Hematopoietic multipotent progenitor cell treated with erythropoietin and hydrocortisone succinate and interleukin-3 and kit ligand, for 6 days (in vitro differentiated cells): Measurements from ENCODE around the gene SYDE2.
"Not testable (repeated sequence)": the region's sequence is repeated elsewhere in the genome, so short reads cannot be mapped to it uniquely, and the experiment has no call there.

Source experiments
- DNase-seq: peaks from one replicate; pipeline ENCODE4 v3.0.0-alpha.2; 2015

The SYDE2 gene

GRCh38 chr1:85216697-85217096 is 15.9 kb upstream of the SYDE2 start:
- DNase-seq, result no peak

DNA sequence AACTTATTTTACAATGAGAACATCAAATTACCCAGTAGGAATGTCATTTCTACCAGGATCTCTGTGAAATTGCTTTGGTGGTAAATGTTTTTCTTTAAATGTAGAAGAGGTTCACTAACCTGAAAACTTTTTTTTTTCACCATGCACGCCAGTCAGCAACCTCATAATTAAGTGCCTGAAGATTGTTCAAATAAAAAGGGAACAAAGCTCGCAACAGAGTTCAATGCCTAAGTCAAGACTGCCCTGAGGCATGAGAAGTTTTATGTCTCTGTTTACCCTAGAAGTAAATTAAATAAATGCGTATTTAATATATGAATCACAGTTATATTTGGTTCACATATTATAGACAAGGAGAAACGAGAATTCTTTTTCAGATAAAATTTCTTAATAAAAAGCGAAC is 13.8 kb upstream of the SYDE2 start:
- DNase-seq, result no peak

DNA sequence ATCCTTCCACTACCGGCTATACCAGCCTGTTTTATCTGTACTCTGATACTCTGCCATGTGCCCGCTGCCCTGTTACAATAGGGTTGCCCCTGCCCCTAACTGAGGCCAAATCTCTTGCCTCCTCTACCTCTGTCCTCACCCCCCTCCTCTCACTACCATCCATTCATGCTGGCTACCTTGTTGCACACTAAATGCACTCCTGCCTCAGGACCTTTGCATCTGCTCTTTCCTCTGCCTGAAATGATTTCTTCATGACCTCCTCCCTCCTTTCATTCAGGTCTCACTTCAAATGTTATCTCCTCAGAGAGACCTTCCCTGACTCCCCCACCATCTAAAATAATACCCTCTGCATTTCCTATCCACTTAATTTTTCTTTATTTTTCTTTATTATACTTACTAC is 7.7 kb upstream of the SYDE2 start:
- no peak for DNase-seq

DNA sequence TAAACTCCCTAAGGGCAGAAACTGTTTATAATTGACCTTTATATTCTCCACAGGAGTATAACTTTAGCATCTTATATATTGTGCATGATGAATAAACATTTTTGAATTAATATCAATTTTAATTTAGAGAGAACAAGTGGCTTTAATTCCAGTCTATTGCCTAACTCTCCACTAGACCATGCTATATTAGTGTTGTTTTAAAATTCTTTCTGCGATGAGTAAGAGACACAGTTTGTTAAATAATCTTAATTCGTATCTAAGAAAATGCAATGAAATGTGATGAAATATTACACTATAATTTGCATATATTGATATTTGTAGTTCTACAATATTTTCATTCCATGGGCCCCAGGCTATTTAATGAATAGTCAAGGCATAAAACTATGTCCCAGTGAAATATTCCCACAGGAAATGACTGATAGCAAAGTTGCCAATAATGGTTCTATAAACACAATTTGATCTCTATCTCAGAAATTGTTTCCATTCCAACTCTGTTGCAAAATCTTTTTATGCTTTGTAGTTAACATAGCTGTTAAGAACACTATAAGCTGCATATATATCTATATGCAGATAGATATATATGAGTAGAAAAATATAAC is 2.9 kb upstream of the SYDE2 start:
- DNase-seq, result no peak

DNA sequence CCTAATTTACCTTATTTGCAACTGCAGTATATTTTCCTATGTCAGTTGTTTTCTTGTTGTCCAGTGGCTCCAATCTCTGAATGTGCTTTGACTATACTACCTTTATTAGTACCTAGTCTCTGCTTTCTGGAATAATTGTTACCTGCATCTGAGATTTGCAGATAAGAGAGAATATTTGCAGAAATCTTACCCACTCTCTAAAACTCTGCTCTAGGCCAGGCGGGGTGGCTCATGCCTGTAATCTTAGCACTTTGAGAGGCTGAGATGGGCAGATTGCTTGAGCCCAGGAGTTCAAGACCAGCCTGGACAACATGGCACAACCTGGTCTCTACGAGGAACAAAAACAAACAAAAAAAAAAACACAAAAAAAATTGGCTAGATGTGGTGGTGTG is 2.0 kb upstream of the SYDE2 start:
- no peak for DNase-seq

GRCh38 chr1:85202092-85202863 is 1.5 kb upstream of the SYDE2 start:
- DNase-seq, result no peak

- peak; percentile 74 for DNase-seq
Measured at GRCh38 chr1:85201340-85202091, 700 bp upstream of the SYDE2 start.

- no peak for DNase-seq
Measured at GRCh38 chr1:85199667-85200462, 951 bp downstream of the SYDE2 start.

DNA sequence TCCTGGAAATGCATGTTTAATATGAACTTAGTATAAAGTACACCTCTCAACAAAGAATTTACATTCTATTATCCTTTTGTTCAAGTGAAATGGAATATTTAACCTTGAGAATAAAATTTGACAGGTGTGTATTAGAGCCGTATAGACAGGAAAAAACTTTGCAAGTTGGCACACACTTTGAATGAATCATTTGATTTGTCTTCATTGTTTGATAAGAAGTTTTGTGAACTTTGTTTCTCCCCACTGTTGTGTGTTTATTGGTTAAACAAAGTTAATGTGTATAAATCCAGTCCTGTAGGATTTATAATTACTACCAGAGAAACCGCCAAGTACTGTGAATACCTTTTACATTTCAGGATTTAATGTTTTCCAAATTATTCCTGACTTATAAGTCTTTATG is 2.0 kb downstream of the SYDE2 start:
- DNase-seq, result no peak

- no peak for DNase-seq
Measured at GRCh38 chr1:85196358-85196757, 4.5 kb downstream of the SYDE2 start.

GRCh38 chr1:85195703-85196102 is 5.1 kb downstream of the SYDE2 start:
- DNase-seq, result peak; percentile 20

DNA sequence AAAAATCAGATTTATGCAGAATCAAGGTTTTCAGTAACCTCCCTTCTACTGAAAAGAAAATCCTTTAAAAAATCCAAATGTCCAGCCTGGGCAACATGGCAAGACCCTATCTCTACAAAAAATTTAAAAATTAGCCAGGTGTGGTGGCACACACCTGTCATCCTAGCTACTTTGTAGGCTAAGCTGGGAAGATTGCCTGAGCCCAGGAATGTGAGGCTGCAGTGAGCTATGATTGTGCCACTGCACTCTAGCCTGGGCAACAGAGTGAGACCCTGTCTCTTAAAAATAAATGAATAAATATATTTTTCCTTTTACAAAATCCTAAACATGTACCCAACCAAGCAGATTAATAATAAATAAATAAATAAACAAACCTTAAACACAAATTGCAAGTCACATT is 8.7 kb downstream of the SYDE2 start:
- not testable (repeated sequence) for DNase-seq

DNA sequence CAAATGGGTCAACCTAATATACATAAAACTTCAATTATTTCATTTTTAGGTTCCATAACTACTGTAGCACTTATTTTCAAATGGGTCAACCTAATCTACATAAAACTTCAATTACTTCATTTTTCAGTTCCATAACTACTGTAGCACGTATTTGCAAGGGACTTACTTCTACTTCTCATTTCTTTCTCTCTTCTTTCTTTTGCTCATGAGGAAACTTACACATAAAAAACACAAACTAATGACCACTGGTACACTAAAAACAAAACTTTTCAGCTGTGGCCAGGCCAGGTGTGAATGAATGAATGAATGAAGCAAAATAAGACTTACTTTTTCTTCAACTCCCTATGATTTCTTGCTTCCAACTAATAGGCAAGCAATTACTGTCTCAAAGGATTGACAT is 11.7 kb downstream of the SYDE2 start:
- DNase-seq, result no peak

DNA sequence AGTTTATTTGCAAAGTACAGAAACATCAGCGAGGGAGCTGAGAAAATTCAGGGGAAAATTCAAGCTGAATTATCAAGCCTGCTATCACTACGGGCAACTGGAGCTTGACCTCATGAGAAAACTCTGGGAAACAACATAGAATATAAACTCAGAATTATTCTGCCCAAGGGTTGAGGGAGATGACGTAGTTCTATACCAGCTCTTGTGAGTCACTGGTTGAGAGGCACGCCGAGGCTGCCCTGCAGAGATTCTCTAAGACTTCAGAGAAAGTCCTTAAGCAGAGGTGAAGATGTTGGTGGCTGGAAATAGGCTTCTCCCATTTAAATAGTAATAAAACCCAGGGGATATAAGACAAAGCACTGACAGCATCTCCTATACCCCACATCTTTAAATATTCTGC is 12.3 kb downstream of the SYDE2 start:
- DNase-seq, result no peak

- not testable (repeated sequence) for DNase-seq
Measured at GRCh38 chr1:85187021-85187420, 13.8 kb downstream of the SYDE2 start.

DNA sequence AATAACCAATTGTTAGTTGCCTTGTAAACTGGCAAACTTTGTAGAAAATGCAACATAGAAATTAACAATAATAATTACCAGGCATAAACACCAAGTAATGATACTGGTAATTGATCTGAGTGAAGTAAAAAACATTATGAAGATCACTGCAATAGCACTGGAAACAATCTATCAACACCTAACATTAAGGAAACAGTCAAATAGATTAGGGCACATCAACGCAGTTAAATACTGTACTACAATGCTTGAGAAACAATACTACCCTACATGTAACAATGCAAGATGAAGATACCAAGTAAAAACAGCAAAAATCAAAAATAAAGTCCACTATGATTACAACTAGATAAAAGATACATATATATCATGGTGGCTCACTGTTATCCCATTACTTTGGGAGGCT is 16.6 kb downstream of the SYDE2 start:
- DNase-seq, result no peak

GRCh38 chr1:85182700-85183099 is 18.1 kb downstream of the SYDE2 start:
- no peak for DNase-seq

DNA sequence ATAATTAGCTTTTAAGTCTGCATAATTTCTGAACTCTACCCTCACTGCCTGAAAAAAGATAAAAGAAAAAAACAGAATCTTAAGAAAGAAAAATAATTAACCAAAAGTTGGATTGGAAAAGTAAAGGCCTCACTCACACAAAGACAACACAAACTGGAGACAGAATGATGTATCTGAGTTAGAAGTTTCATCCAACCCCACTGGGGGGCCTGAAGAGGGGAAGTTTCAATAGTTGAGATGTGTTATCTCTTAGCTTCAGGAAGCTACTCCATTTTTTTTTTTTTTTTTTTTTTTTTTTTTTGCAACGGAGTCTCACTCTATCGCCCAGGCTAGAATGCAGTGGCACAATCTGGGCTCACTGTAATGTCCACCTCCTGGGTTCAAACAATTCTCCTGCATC is 19.9 kb downstream of the SYDE2 start:
- DNase-seq, result peak; percentile 26

DNA sequence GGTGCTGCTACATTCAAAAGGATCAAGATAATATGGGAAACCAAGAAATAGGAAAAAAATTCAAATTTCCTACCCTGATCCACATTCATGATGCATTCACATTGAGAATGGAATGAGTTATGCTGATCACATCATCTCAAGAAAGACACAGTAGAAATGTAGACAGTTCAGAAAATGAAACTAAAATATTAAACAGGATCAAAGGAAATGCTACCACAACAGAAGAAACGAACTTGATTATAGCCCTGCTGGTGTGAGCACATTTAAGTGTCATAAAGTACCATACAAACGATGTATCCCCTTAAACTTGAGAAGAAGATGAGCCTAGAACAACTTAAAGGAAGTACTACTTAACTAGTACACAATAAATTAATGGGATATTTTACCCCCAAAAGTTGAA is 21.3 kb downstream of the SYDE2 start:
- peak; percentile 10 for DNase-seq

DNA sequence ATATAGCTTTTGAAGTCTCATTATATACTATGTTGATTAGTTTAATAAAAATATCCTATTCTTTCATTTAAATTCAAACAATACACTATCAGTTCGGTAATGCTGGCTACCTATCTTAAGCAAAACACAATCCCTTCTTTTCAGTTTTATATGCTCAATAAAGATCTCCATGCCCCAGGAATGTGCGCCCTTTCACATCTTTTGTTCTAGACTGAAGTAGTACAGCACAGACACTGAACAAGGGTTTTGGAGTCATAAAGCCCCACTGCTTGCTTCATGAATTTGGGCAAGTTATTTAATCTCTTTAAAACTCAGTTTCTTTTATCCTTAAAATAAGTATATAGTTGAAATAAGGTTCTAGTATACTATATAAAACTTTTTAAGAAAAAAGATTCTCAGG is 22.4 kb downstream of the SYDE2 start:
- DNase-seq, result no peak

DNA sequence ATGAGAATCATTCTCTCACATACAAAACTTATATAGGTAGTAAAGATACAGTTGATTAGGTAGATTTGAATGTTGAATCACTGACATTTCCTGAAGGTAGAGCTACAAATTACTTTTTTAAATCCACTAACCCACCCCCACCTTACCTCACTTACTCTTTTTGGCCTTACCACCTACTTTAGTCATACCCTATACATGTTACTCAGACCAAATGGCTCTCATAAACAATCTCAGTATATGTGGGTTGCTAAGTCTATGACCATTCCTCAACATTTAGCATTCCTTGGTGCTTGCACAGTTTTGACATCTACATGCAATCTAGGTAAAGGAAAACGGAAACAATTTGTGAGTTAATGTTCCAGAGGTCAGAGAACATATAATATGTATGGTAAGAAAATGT is 26.3 kb downstream of the SYDE2 start:
- DNase-seq, result no peak

DNA sequence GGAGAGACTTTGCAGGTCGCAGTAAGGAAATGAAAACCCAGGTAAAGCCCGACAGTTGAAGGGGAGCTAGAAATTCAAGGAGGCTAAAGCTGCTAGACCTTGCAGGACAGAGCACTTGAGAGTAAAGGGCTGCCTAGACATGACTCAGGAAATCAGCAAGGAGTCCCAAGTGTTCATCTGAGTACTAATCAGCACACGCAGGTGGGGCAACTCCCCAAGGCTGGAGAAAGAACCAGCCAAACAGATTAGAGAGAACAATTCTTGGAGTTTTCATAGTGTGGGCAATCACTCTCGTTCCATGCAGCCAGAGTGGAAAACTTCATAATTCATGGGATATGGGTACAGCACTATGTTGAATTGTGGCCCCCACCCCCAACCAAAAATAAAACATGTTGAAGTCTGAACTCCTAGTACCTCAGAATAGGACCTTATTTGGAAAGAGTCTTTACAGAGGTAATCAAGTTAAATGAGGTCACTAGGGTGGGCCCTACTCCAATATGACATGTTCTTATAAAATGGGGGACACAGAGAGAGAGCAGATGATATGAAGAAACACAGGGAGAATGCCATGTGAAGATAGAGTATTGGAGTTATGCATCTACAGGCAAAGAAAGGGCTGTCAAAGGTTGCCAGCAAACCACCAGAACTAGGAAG is 28.0 kb downstream of the SYDE2 start:
- peak; percentile 55 for DNase-seq

DNA sequence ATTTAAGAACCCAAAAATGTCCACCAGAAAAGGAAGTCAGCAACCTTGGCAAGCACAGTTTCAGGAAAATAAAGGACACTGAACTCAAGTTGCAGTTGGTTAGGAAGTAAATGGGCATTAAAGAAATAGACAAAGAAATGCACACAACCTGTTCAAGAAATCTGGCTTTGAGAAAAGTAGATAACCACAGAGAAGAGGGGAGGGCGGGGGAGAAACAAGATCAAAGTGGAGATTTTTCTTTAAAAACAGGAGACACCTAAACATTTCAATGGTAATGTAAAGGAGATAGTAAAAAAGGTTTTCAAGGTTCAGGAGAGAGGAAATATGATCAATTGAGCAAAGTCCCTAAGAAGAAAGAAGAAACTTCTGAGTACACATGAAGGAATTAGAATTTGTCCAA is 29.1 kb downstream of the SYDE2 start:
- no peak for DNase-seq
